ENCODE results near the gene EDN2.

EDN2 gene

GRCh38 chr1:41510531-41511238 is 26.2 kb upstream of the EDN2 start (continued):
- TF ChIP-seq OVOL3 (tag by site-specific recombination; IDR thresholded peaks at IDR 0.05) = no peak
- no peak for TF ChIP-seq ZBTB1 (tag by site-specific recombination; IDR thresholded peaks at IDR 0.05)
- no peak for TF ChIP-seq EGR2 (tag by site-specific recombination; IDR thresholded peaks at IDR 0.05; ENCODE audit: low read depth)
- no peak for TF ChIP-seq ZNF19 (tag by site-specific recombination; IDR thresholded peaks at IDR 0.05; ENCODE audit: low read depth)
- no peak for TF ChIP-seq MEIS1 (CRISPR knock-in tag; IDR thresholded peaks at IDR 0.05; ENCODE audit: borderline replicate concordance)
- no peak for TF ChIP-seq HIC1 (tag by site-specific recombination; IDR thresholded peaks at IDR 0.05)
- TF ChIP-seq REPIN1 (tag by site-specific recombination; IDR thresholded peaks at IDR 0.05; ENCODE audit: low read depth) = no peak
- no peak for TF ChIP-seq ZNF23 (tag by site-specific recombination; IDR thresholded peaks at IDR 0.05; ENCODE audit: borderline replicate concordance)
- no peak for TF ChIP-seq FEZF1 (tag by site-specific recombination; IDR thresholded peaks at IDR 0.05)
- TF ChIP-seq ZNF366 (tag by site-specific recombination; conservative IDR thresholded peaks at IDR 0.05) = no peak

GRCh38 chr1:41509270-41509671 is 24.8 kb upstream of the EDN2 start:
- TF ChIP-seq ZNF132 (tag by site-specific recombination; IDR thresholded peaks at IDR 0.05; ENCODE audit: borderline replicate concordance) = no peak
- no peak for TF ChIP-seq ZNF433 (tag by site-specific recombination; IDR thresholded peaks at IDR 0.05; ENCODE audit: low read depth)
- TF ChIP-seq, protein P1, sequence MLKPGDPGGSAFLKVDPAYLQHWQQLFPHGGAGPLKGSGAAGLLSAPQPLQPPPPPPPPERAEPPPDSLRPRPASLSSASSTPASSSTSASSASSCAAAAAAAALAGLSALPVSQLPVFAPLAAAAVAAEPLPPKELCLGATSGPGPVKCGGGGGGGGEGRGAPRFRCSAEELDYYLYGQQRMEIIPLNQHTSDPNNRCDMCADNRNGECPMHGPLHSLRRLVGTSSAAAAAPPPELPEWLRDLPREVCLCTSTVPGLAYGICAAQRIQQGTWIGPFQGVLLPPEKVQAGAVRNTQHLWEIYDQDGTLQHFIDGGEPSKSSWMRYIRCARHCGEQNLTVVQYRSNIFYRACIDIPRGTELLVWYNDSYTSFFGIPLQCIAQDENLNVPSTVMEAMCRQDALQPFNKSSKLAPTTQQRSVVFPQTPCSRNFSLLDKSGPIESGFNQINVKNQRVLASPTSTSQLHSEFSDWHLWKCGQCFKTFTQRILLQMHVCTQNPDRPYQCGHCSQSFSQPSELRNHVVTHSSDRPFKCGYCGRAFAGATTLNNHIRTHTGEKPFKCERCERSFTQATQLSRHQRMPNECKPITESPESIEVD (tag by site-specific recombination; IDR thresholded peaks at IDR 0.05) = no peak
- peak; percentile 34; the same call in 1 of the 2 replicates for TF ChIP-seq ZIC2 (tag by site-specific recombination; IDR thresholded peaks at IDR 0.05)
- TF ChIP-seq ZBTB8A (tag by site-specific recombination; IDR thresholded peaks at IDR 0.05) = no peak
- peak; percentile 39; the same call in 1 of the 2 replicates for TF ChIP-seq SCRT2 (tag by site-specific recombination; IDR thresholded peaks at IDR 0.05)
- peak; percentile 28; the same call in 1 of the 2 replicates for TF ChIP-seq ZFHX2 (tag by site-specific recombination; conservative IDR thresholded peaks at IDR 0.05)
- TF ChIP-seq, protein P2, sequence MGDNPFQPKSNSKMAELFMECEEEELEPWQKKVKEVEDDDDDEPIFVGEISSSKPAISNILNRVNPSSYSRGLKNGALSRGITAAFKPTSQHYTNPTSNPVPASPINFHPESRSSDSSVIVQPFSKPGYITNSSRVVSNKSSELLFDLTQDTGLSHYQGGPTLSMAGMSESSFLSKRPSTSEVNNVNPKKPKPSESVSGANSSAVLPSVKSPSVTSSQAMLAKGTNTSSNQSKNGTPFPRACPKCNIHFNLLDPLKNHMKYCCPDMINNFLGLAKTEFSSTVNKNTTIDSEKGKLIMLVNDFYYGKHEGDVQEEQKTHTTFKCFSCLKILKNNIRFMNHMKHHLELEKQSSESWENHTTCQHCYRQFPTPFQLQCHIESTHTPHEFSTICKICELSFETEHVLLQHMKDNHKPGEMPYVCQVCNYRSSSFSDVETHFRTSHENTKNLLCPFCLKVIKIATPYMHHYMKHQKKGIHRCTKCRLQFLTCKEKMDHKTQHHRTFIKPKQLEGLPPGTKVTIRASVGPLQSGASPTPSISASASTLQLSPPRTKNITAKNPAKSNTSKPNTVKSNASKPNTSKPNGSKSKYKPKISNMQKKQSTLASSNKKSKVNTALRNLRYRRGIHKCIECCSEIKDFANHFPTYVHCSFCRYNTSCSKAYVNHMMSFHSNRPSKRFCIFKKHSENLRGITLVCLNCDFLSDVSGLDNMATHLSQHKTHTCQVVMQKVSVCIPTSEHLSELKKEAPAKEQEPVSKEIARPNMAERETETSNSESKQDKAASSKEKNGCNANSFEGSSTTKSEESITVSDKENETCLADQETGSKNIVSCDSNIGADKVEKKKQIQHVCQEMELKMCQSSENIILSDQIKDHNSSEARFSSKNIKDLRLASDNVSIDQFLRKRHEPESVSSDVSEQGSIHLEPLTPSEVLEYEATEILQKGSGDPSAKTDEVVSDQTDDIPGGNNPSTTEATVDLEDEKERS (tag by site-specific recombination; IDR thresholded peaks at IDR 0.05) = no peak
- no peak for TF ChIP-seq ZBTB7A (tag by site-specific recombination; IDR thresholded peaks at IDR 0.05; ENCODE audit: low read depth)
- no peak for TF ChIP-seq ZNF518A (tag by site-specific recombination; conservative IDR thresholded peaks at IDR 0.05; ENCODE audit: low read depth)
- H3K9me3 ChIP-seq (ENCODE audit: control insufficient read depth, insufficient read depth, low read depth, low read length) = no peaks in the 10 kb centered on the region
- no peak overlapping the region for H3K4me3 ChIP-seq (ENCODE audit: low read depth, low read length)
- no peaks in the 10 kb centered on the region for H3K36me3 ChIP-seq (ENCODE audit: control insufficient read depth in 2 of 2, insufficient read depth in 1 of 2, low read length in 2 of 2)
- H3K27ac ChIP-seq (ENCODE audit: extremely low read depth, low read depth, low read length) = no peak overlapping the region
- H3K4me1 ChIP-seq (ENCODE audit: control insufficient read depth, insufficient read depth, low read length) = no peaks in the 10 kb centered on the region
- ChIA-PET CTCF (interaction anchor here (1.0 kb wide), 1 partner anchor 167 kb away, joined by 3 read pairs; no protein-coding TSS in a partner anchor), POLR2A (no interaction called here)

Data from HEK293 (cell line).